GM18858 (cell line): Measurements from ENCODE around the gene PIK3R2.
"Not testable (repeated sequence)": the region's sequence is repeated elsewhere in the genome, so short reads cannot be mapped to it uniquely, and the experiment has no call there.

Experiments used
- ATAC-seq: cut with Tn5 transposase; IDR thresholded peaks from one replicate; pipeline ENCODE4 v1.9.1; 2021; ENCODE audit not compliant: unreplicated experiment

Gene PIK3R2

DNA sequence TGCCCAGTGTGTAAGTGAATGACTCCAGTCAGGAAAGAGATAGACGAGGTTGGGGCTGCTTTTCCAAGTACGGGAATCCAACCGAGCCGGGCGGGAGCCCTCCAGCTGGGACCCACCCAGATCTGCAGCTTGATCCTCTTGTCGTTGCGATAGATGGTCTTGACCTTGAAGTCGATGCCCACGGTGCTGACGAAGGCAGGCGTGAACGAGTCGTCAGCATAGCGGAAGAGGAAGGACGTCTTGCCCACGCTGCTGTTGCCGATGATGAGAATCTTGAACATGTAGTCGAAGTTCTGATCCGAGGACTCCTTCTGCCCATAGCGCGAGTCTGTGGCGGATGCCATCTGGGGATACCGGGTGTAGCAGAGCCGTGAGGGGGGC lies 49.4 kb downstream of the PIK3R2 start:
- ATAC-seq: no peak

GRCh38 chr19:18202778-18203407 lies 49.9 kb downstream of the PIK3R2 start:
- no peak for ATAC-seq

DNA sequence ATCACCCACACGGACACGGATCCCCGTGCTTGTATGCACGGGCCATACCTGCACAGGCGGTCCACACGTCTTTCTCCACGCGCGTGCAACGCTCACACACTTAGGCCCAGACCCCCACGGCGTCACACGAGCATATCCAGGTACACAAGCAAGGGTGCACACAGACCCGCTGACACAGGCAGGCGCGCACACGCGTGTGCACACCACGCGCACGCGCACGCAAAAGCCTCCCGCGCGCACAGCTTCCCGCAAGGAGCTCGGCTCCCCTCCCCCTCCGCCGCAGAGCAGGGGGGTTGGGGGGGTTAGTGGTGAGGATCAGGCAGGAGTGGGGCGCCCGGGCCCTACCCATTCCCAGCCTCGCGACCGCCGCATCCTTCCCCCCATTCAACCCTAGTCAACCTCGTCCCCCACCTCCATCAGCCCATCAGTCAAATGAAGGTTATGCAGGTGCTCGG lies 50.5 kb downstream of the PIK3R2 start:
- ATAC-seq: no peak

- ATAC-seq: peak; percentile 85
Observed at GRCh38 chr19:18203863-18204393, 51.0 kb downstream of the PIK3R2 start, which contains the start of gene RAB3A. Gene RAB3A (minus strand): TSS chr19:18204042. CDS start chr19:18202740, 1,302 bp downstream.

DNA sequence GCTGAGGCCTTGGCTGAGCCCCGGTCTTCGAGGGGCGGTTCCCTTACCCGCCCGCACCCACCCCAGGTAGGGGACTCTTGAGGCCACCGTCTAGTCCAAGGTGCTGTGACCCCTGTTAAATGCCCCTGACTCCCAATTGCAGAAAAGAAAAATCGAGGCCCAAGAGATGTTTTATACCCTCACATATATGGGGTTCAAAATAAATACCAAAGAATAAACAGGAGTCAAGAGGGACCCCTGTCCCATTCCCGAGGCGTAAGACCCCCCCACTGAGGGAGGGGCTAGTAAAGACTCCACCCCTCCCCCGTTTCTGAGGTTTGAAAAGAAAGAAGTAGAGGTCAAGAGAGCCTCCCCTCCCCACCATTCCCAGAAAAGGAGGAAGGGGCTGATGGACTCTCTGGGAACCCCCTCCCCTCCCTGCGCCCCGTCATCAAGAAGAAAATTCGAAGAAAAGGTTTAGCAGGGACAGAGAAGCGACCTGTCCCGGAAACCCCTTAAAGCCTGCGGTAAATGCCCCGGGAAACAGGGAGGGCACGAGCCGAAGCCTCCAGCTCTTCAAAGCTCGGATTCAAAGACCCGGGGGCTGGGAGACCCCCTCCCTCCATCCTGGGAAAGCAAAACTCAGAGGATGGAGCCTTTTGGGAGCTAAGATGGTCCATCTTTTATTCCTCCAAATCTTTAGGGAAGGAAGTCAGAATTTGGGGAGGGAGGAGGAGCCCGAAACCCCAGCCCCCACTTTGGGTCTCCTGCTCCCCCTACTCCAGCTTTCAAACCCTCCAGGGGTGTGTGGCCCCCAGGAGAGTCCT lies 51.6 kb downstream of the PIK3R2 start:
- ATAC-seq: peak; percentile 2

GRCh38 chr19:18205200-18205892 lies 52.4 kb downstream of the PIK3R2 start:
- ATAC-seq: no peak

GRCh38 chr19:18206018-18206417 lies 53.1 kb downstream of the PIK3R2 start:
- no peak for ATAC-seq

- ATAC-seq: no peak
Observed at GRCh38 chr19:18208098-18208951, 55.4 kb downstream of the PIK3R2 start.

DNA sequence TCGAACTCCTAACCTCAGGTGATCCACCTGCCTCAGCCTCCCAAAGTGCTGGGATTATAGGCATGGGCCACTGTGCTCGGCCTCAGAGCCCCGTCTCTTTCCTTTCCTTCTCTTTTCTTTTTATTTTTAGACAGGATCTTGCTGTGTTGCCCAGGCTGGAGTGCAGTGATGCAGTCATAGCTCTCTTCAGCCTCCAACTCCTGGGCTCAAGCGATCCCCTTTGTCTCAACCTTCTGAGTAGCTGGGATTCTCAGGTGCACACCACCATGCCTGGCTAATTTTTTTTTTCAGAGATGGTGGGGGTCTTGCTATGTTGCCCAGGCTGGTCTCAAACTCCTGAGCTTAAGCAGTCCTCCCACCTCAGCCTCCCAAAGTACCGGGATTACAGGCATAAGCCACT lies 56.9 kb downstream of the PIK3R2 start:
- not testable (repeated sequence) for ATAC-seq

- no peak for ATAC-seq
Observed at GRCh38 chr19:18211683-18212082, 58.7 kb downstream of the PIK3R2 start.

DNA sequence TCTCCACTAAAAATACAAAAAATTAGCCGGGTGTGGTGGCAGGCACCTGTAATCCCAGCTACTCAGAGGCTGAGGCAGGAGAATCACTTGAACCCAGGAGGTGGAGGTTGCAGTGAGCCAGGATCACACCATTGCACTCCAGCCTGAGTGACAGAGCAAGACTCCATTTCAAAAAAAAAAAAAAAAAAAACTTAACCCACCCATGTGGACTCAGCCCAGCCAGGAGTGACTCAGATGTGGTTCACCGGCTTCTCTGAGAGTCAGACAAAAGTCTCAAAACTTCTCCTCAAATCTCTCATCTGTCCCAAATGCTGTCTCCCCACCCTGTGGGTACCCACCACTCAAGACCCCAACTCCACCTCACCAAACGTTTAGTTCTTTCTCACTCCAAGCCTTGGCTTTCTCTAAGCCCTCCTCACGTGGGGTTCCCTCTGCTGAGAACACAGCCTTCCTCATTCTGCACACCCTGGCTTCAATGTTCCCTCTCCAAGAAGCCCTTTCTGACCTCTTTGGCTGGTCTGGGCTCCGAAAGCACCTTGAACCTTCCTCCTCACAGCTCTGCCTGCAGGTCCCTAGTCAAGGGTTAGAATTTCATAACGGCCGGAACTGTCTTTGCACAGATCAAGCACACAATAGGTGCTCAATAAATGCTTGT lies 61.9 kb downstream of the PIK3R2 start:
- ATAC-seq: no peak

- ATAC-seq: no peak
Observed at GRCh38 chr19:18216789-18217188, 63.8 kb downstream of the PIK3R2 start.

DNA sequence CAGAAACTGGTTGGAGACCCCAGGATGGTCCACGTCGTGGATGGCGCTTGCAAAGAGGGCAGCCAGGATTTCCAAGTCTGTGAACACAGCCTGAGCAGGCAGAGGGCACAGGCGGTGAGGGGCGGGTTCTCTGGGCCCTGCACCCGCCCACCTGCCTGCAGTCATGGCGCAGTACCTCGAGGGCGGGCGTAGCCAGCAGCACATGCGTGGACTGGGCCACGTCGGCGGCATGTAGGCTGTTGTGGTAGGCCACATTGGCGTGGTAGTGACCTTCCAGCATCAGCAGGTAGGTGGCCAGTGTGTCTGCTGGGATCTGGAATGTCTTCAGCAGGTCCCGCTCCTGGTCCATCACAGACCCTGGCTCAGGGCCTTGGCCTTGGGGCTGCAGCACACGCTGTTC lies 65.2 kb downstream of the PIK3R2 start:
- ATAC-seq: no peak

- ATAC-seq: no peak
Observed at GRCh38 chr19:18218600-18218999, 65.6 kb downstream of the PIK3R2 start.
